Body of pancreas (tissue), 4 donors: ENCODE results near the gene IQGAP2.

Experiments
- CTCF ChIP-seq, 7 experiments: fragments of 450-650 bp in 4 of 7; fragments of 200-600 bp in 3 of 7; sonication (generic) in 3 of 7; IDR thresholded peaks; one replicate each; pipeline ENCODE4 v1.5.1; 2016 to 2019; ENCODE audit warnings: antibody characterized with exemption in 7 of 7
- POLR2A ChIP-seq, 3 donors: fragments of 450-650 bp; IDR thresholded peaks; one replicate each; pipeline ENCODE4 v1.6.1; 2016; ENCODE audit warnings: antibody characterized with exemption in 3 of 3, mild to moderate bottlenecking in 2 of 3

GRCh38 chr5:76679231-76679630 is 276.1 kb downstream of the IQGAP2 start:
- no peak for TF ChIP-seq POLR2A (IDR thresholded peaks at IDR 0.05)
- TF ChIP-seq CTCF (IDR thresholded peaks at IDR 0.05) = no peak
